ENCODE measurements around the gene NKX1-1.

NKX1-1 gene

DNA sequence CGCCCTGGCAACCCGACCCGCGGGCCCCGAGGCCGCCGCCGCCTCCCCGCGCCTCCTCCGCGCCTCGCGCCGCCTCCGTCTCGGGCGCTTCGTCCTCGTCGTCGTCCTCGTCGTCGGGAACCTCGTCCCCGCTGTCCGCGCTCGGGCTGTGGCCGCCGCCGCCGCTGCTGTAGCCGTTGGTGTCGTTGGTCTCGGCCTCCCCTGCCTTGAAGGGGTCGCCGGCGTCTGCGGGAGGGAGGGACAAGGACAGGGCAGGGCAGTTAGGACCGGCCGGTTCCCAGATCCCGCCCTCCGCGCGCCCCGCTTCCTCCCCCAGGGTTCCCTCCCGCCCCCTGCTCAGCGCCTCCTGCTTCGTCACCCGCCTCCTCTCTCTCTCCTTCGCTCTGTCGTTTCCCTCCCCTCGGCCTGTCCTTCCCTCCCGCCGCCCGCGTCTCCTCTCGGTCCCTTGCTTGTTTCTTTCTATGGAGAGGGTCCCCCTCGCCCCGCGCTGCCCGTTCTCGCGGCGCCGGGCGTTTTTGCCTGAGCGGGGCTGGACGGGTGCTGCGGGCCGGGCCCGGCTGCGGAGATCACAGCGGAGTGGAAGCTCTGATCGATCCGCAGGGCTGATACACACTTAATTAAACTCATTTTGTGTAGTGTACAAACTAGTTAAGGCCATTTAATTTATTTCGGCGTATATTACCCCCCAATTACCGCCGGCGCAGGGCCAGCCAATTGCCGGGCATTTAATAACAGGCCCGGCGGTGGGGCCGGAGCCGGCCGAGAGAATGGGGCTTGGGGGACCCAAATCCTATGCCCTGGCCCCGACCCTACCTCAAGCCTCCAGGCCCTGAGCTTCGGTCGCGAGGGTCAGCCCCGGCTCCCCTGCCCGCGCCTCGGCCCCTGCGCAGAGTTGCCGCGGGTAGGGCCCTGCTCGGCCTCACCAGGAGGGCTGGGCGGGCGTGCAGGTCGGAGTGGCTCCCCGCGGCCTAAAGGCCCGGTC is 2.4 kb downstream of the NKX1-1 start:
- CTCF ChIA-PET: no interaction called here
- TF ChIP-seq, protein P1, sequence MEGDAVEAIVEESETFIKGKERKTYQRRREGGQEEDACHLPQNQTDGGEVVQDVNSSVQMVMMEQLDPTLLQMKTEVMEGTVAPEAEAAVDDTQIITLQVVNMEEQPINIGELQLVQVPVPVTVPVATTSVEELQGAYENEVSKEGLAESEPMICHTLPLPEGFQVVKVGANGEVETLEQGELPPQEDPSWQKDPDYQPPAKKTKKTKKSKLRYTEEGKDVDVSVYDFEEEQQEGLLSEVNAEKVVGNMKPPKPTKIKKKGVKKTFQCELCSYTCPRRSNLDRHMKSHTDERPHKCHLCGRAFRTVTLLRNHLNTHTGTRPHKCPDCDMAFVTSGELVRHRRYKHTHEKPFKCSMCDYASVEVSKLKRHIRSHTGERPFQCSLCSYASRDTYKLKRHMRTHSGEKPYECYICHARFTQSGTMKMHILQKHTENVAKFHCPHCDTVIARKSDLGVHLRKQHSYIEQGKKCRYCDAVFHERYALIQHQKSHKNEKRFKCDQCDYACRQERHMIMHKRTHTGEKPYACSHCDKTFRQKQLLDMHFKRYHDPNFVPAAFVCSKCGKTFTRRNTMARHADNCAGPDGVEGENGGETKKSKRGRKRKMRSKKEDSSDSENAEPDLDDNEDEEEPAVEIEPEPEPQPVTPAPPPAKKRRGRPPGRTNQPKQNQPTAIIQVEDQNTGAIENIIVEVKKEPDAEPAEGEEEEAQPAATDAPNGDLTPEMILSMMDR (IDR thresholded peaks at IDR 0.05; ENCODE audit: insufficient read depth, low read length, missing control alignments): no peak
- H3K4me3 ChIP-seq (ENCODE audit: low read depth, low read length): no peak overlapping the region
- POLR2A ChIA-PET: no interaction called here
- no peak for DNase-seq (ENCODE audit: low read depth, low spot score)

DNA sequence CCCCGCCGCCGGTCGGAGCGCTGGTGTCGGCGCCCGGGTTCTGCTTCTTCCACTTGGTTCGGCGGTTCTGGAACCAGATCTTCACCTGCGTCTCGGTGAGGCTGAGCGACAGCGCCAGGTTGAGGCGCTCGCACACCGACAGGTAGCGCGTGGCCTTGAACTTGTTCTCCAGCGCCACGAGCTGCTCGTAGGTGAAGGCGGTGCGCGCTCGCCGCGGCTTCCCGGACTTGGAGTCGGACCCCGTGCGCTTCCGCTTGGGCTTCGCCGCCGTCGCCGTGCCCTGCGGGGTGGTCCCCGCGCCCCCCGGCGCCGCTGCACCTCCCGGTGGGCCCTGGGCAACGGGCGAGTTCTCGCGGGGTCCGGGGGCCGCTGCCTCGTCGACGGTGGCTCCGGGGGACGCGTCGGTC is 3.1 kb downstream of the NKX1-1 start:
- DNase-seq (ENCODE audit: low read depth, low spot score): no peak
- H3K4me3 ChIP-seq (ENCODE audit: low read depth, low read length): no peak overlapping the region
- ChIA-PET CTCF (no interaction called here), POLR2A (no interaction called here)
- TF ChIP-seq, protein P1 (IDR thresholded peaks at IDR 0.05; ENCODE audit: insufficient read depth, low read length, missing control alignments): no peak

DNA sequence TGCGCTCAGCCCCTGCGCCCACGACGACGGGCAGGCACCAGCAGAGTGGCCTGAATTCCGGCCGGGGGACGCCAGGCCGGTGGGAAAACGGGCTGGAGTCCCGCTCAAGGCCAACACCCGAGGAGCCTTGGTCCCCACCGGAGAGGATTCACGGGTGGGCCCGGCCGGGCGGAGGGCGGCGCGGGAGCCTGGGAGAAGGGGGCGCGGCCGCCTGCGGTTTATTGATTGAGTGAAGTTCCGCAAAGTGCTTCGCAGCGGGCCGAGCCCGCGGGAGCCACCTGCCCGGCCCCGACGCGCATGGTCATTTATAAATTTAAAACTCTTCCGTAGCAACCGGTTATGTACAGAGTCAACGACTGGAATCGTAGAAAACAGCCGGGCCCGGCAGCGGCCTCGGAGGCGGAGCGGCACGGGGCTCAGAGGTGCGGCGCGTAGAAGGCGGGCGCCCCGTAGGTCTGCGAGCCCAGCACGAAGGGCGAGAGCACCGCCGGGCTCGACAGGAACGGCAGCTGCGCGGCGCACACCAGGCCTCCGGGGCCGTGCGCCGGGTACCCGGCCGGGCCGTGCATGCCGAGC is 3.6 kb downstream of the NKX1-1 start:
- ChIA-PET POLR2A (no interaction called here), CTCF (no interaction called here)
- no peak for DNase-seq (ENCODE audit: low read depth, low spot score)
- TF ChIP-seq, protein P1 (IDR thresholded peaks at IDR 0.05; ENCODE audit: insufficient read depth, low read length, missing control alignments): no peak
- no peak overlapping the region for H3K4me3 ChIP-seq (ENCODE audit: low read depth, low read length)

DNA sequence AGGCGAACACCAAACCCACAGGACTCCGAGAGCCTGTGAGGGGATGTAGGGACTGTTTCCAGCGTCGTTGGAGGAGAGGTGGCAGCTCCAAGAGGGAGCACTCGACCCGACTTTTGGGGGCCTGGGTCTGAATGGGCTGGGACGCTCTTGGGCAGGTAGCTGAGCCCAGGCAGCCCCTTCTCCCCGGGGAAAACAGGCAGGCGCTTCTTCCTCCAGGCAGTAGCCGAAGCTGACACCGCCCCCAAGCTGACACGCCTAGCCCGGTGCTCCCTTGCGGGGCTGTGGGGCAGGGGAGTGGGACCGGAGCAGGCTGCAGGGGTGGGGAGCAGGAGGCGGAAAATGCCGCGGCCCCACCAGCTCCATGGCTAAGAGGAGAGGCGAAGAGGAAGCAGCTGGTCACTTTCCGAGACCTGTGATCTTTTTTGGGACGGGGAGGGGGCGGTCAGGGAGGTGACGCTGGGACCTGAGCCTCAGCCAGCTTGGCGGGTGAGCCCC is 4.2 kb downstream of the NKX1-1 start:
- ChIA-PET POLR2A (no interaction called here), CTCF (no interaction called here)
- H3K4me3 ChIP-seq (ENCODE audit: low read depth, low read length): no peak overlapping the region
- TF ChIP-seq, protein P1 (IDR thresholded peaks at IDR 0.05; ENCODE audit: insufficient read depth, low read length, missing control alignments): no peak
- no peak for DNase-seq (ENCODE audit: low read depth, low spot score)

DNA sequence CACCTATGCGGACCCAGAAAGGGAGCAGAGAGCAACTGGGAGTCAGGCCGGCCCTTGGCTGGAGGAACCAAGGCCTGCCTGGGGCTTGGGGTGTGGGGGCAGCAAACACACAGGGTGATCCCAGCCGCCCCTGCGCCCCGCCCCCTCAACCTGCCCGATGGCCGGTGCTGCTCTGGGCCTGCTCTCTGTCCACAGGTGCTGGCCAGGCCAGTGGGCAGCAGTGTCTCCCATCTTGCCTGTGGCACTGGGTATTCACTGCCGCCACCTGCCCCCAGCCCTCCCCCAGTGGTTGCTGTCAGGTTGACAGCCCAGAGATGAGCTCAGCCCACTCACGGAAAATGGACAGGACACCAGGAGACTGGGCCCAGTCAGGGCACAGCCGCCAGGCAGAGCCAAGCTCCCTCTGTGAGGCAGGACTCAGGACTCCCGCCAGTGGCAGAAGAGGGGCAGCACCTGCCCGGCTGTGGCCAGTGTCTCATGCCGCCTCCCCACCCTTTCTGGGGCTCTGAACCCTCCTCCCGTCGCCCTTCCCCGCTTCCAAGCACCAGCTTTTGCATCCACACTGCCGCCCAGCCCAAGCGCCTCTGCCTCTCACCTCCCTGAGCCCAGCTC is 4.7 kb downstream of the NKX1-1 start:
- DNase-seq (ENCODE audit: low read depth, low spot score): no peak
- ChIA-PET CTCF (no interaction called here), POLR2A (no interaction called here)
- H3K4me3 ChIP-seq (ENCODE audit: low read depth, low read length): no peak overlapping the region
- TF ChIP-seq, protein P1 (IDR thresholded peaks at IDR 0.05; ENCODE audit: insufficient read depth, low read length, missing control alignments): no peak

DNA sequence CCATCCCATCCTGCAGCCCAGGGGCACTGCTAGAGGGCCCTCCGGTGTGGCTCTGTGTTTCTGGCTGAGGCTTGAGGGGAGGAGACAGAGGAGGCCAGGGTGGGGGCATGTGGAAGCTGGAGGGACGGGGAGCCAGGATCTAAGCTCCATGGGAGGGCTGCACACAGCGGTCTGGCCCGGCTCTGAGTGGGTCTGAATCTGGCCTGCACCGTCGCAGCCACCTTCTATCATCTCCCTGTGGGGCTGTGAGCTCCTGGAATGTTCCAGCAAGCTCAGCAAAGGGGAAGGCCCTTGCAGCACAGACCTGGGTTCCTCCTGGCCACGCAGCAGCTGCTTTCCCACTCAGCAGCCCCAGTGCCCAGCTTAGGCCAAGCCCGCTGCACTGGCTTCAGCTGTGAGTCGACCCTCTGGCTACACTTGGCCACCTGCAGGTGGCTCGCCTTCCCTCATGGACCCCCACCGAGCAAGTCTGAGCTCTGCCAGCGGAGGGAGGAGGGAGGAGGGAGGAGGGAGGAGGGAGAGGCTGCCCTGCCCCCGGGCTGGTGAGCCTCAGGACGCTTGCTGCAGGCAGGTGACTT is 5.3 kb downstream of the NKX1-1 start:
- TF ChIP-seq, protein P1 (IDR thresholded peaks at IDR 0.05; ENCODE audit: insufficient read depth, low read length, missing control alignments): no peak
- H3K4me3 ChIP-seq (ENCODE audit: low read depth, low read length): no peak overlapping the region
- POLR2A ChIA-PET: no interaction called here
- no peak for DNase-seq (ENCODE audit: low read depth, low spot score)
- CTCF ChIA-PET: no interaction called here
